Small intestine (tissue), 16 donors: ENCODE data around the gene RCE1. TPM values are rescaled to one million over a fixed set of nuclear protein-coding genes. Genes with fewer than 3 reads are reported as not detected.
A peak's percentile ranks its signal among the peaks of the same experiment; 100 is the strongest.
"Not testable (repeated sequence)": the region's sequence is repeated elsewhere in the genome, so short reads cannot be mapped to it uniquely, and the experiment has no call there.

ENCODE experiments used
- DNase-seq, 2 donors: peaks; one replicate each; pipeline versions ENCODE4 v3.0.0 to v3.0.0-alpha.2; 2013
- FAIRE-seq: peaks from 2 replicates; lab custom pipeline; 2012; peaks lifted over from hg19 to GRCh38; lab: Jason Lieb, UNC
- H3K27ac ChIP-seq, 3 donors: one replicate each; pipeline ENCODE4 v1.5.1; 2013; ENCODE audit warnings: low read length in 2 of 3, mild to moderate bottlenecking in 2 of 3, control low read depth in 1 of 3, inconsistent platforms in 1 of 3, low read depth in 1 of 3, moderate library complexity in 1 of 3
- H3K27me3 ChIP-seq, 3 donors: one replicate each; pipeline ENCODE4 v1.6.1; 2013; ENCODE audit warnings: low read length in 3 of 3, inconsistent platforms in 1 of 3; ENCODE audit not compliant: control insufficient read depth in 3 of 3, insufficient read depth in 3 of 3
- H3K36me3 ChIP-seq, 3 donors: one replicate each; pipeline ENCODE4 v1.6.1; 2013; ENCODE audit warnings: low read length in 3 of 3, inconsistent platforms in 1 of 3, low read depth in 1 of 3, mild to moderate bottlenecking in 1 of 3, moderate library complexity in 1 of 3; ENCODE audit not compliant: control insufficient read depth in 3 of 3, insufficient read depth in 2 of 3
- H3K4me1 ChIP-seq, 3 donors: one replicate each; pipeline ENCODE4 v1.6.1; 2013; ENCODE audit warnings: low read length in 2 of 3, inconsistent platforms in 1 of 3, low read depth in 1 of 3, mild to moderate bottlenecking in 1 of 3, moderate library complexity in 1 of 3; ENCODE audit not compliant: control insufficient read depth in 3 of 3, insufficient read depth in 2 of 3
- H3K4me3 ChIP-seq, 3 donors: one replicate each; pipeline ENCODE4 v1.5.1; 2013; ENCODE audit warnings: low read length in 3 of 3, control low read depth in 1 of 3, inconsistent platforms in 1 of 3, low read depth in 1 of 3, mild to moderate bottlenecking in 1 of 3, moderate library complexity in 1 of 3
- H3K9me3 ChIP-seq, 2 donors: one replicate each; pipeline ENCODE4 v1.6.1; 2013; ENCODE audit warnings: low read depth in 1 of 2, low read length in 1 of 2; ENCODE audit not compliant: control insufficient read depth in 2 of 2, insufficient read depth in 1 of 2
- WGBS, 3 donors: extraction: QIAGEN DNeasy Blood & Tissue Kit; methylation state at CpG; one replicate each; pipeline ENCODE4 v1.1.7; 2013; 5-methylcytosine and 5-hydroxymethylcytosine counted together
- long read RNA-seq, 10 donors: transcript quantifications; one replicate each; lab custom pipeline, GENCODE V29; 2026
- polyA plus RNA-seq, 4 donors: library from polyadenylated mRNA; stranded (reverse) in 3 of 4; unstranded in 1 of 4; fragments of 200-250 nt in 3 of 4; fragments of 120-200 nt in 1 of 4; gene quantifications; one replicate each; pipeline versions ENCODE4 v1.2.1 to v1.2.3, GENCODE V29; 2013
- donor health status: healthy with polysubstance abuse.
- donor health status: control.
- donor health status: control.
- donor health status: Bipolar disorder and iron deficiency.
- donor health status: healthy.

The RCE1 gene
- polyA plus RNA-seq = 10 to 100 TPM; 15.1 to 26.9 (median 20.7) TPM
- long read RNA-seq, donor 1, transcript RCE1-201 (8 exons, 1,485 nt) = major isoform, 5 of 6 reads
- long read RNA-seq, donor 1, partial matches to known transcripts = 0 of 6 reads
- long read RNA-seq, donor 1, other reads (novel, unspliced or antisense) = 0 of 6 reads
- long read RNA-seq, donor 2, partial matches to known transcripts = 0 of 5 reads
- long read RNA-seq, donor 2, other reads (novel, unspliced or antisense) = 0 of 5 reads
- long read RNA-seq, donor 3, transcript RCE1-201 (8 exons, 1,485 nt) = major isoform, 8 of 8 reads
- long read RNA-seq, donor 3, partial matches to known transcripts = 0 of 8 reads
- long read RNA-seq, donor 3, other reads (novel, unspliced or antisense) = 0 of 8 reads
- long read RNA-seq, donor 4, partial matches to known transcripts = 0 of 1 reads
- long read RNA-seq, donor 4, other reads (novel, unspliced or antisense) = 0 of 1 reads
- long read RNA-seq, donor 5, partial matches to known transcripts = 0 of 3 reads
- long read RNA-seq, donor 5, other reads (novel, unspliced or antisense) = 0 of 3 reads
- long read RNA-seq, donor 6, partial matches to known transcripts = 0 of 4 reads
- long read RNA-seq, donor 6, other reads (novel, unspliced or antisense) = 0 of 4 reads
- long read RNA-seq, donor 7 = 0 reads
- long read RNA-seq, donor 8 = 0 reads
- long read RNA-seq, donor 9, partial matches to known transcripts = 0 of 1 reads
- long read RNA-seq, donor 9, other reads (novel, unspliced or antisense) = 0 of 1 reads
- long read RNA-seq, donor 10, transcript RCE1-201 (8 exons, 1,485 nt) = major isoform, 5 of 10 reads
- long read RNA-seq, donor 10, partial matches to known transcripts = 0 of 10 reads
- long read RNA-seq, donor 10, other reads (novel, unspliced or antisense) = 0 of 10 reads

GRCh38 chr11:66842896-66843775 lies at the start of gene RCE1:
Gene RCE1, plus strand, starts transcription at chr11:66843441. Its CDS starts 15 bp downstream, at chr11:66843456.
- Histone ChIP-seq H3K4me1 (peaks cover 4 to 18% (median 11%) of the 10 kb centered on the region in 3 donors), H3K27ac (peak within 1 kb of the TSS; percentile 95 to 99 (median 98)), H3K27me3 (no peaks in the 10 kb centered on the region), H3K4me3 (peak within 1 kb of the TSS; percentile 87 to 99 (median 96)), H3K9me3 (no peaks in the 10 kb centered on the region), H3K36me3 (peaks cover 0 to 58% (median 0%) of the 10 kb centered on the region in 3 donors)
- DNase-seq (peak; percentile 89 to 97), FAIRE-seq (no peak)
- WGBS, 3 donors = 0 to 1% (median 0%) methylated on average over 55 to 98 of the region's 98 CpGs

GRCh38 chr11:66799815-66800214 lies 43.4 kb upstream of the RCE1 start:
- not testable (repeated sequence) for DNase-seq, H3K27me3 ChIP-seq, H3K27ac ChIP-seq, H3K9me3 ChIP-seq, H3K4me1 ChIP-seq, H3K4me3 ChIP-seq, FAIRE-seq, H3K36me3 ChIP-seq

GRCh38 chr11:66800720-66801428 lies 42.4 kb upstream of the RCE1 start:
- FAIRE-seq = no peak
- H3K4me3 ChIP-seq = no peak overlapping the region
- no peaks in the 10 kb centered on the region for H3K4me1 ChIP-seq
- H3K27me3 ChIP-seq = no peaks in the 10 kb centered on the region
- H3K9me3 ChIP-seq = no peaks in the 10 kb centered on the region
- no peak overlapping the region for H3K27ac ChIP-seq
- peaks cover 0 to 3% (median 0%) of the 10 kb centered on the region in 3 donors for H3K36me3 ChIP-seq
- DNase-seq = no peak
- WGBS, 3 donors = 84 to 91% (median 90%) methylated on average over 5 of the region's 5 CpGs

- Histone ChIP-seq H3K4me1 (no peaks in the 10 kb centered on the region), H3K27ac (no peak overlapping the region), H3K4me3 (no peak overlapping the region), H3K36me3 (peaks cover 2 to 15% (median 4%) of the 10 kb centered on the region in 3 donors), H3K9me3 (no peaks in the 10 kb centered on the region), H3K27me3 (no peaks in the 10 kb centered on the region)
- FAIRE-seq = no peak
- 92 to 94% (median 93%) methylated on average over 3 of the region's 3 CpGs for WGBS, 3 donors
- no peak for DNase-seq
These were observed 33.6 kb upstream of the RCE1 start for GRCh38 chr11:66809592-66809991.

- no peak for DNase-seq
- Histone ChIP-seq H3K27me3 (no peaks in the 10 kb centered on the region), H3K9me3 (no peaks in the 10 kb centered on the region), H3K4me3 (no peak overlapping the region), H3K36me3 (peaks cover 2 to 12% (median 4%) of the 10 kb centered on the region in 3 donors), H3K4me1 (no peaks in the 10 kb centered on the region), H3K27ac (no peak overlapping the region)
- 96 to 100% (median 98%) methylated on average over 1 of the region's 1 CpG for WGBS, 3 donors
- no peak for FAIRE-seq
These were observed 32.6 kb upstream of the RCE1 start for GRCh38 chr11:66810576-66811185.

GRCh38 chr11:66814678-66815077 lies 28.6 kb upstream of the RCE1 start:
- peaks cover 2 to 11% (median 2%) of the 10 kb centered on the region in 3 donors for H3K36me3 ChIP-seq
- no peak overlapping the region for H3K27ac ChIP-seq
- WGBS, 3 donors = 92 to 96% (median 93%) methylated on average over 5 of the region's 5 CpGs
- no peaks in the 10 kb centered on the region for H3K27me3 ChIP-seq
- H3K4me3 ChIP-seq = no peak overlapping the region
- H3K9me3 ChIP-seq = no peaks in the 10 kb centered on the region
- DNase-seq = no peak
- no peak for FAIRE-seq
- H3K4me1 ChIP-seq = no peaks in the 10 kb centered on the region

GRCh38 chr11:66815646-66816045 lies 27.6 kb upstream of the RCE1 start:
- Histone ChIP-seq H3K27ac (no peak overlapping the region), H3K36me3 (peaks cover 2 to 13% (median 2%) of the 10 kb centered on the region in 3 donors), H3K27me3 (no peaks in the 10 kb centered on the region), H3K4me3 (no peak overlapping the region), H3K9me3 (no peaks in the 10 kb centered on the region), H3K4me1 (no peaks in the 10 kb centered on the region)
- DNase-seq (no peak), FAIRE-seq (no peak)
- 44 to 78% (median 71%) methylated on average over 1 of the region's 1 CpG for WGBS, 3 donors
